Epithelial cell of proximal tubule (primary cell): ENCODE results near the gene NFASC. TPM values are rescaled to one million over a fixed set of nuclear protein-coding genes. Genes with fewer than 3 reads are reported as not detected.
A peak's percentile ranks its signal among the peaks of the same experiment; 100 is the strongest.

Source experiments
- DNase-seq: peaks from one replicate; pipeline ENCODE4 v3.0.0-alpha.2; 2011; ENCODE audit warnings: low read depth
- H3K4me3 ChIP-seq: 2 replicates; pipeline ENCODE4 v1.5.1; 2011; ENCODE audit warnings: low read depth, mild to moderate bottlenecking, low read length
- total RNA-seq: library from RNA; depleted of rRNA; stranded (reverse); fragments of >200 nt; gene quantifications from 2 replicates; pipeline ENCODE4 v1.2.3, GENCODE V29; 2015
- TF ChIP-seq, protein P1 (sequence below): conservative IDR thresholded peaks from 2 replicates; pipeline ENCODE4 v1.5.1; 2012; ENCODE audit warnings: low read depth, mild to moderate bottlenecking, low read length

Gene NFASC
- total RNA-seq, 1 donor from 2014 or later, result 0.29 TPM

- DNase-seq, result no peak
- TF ChIP-seq, protein P1, sequence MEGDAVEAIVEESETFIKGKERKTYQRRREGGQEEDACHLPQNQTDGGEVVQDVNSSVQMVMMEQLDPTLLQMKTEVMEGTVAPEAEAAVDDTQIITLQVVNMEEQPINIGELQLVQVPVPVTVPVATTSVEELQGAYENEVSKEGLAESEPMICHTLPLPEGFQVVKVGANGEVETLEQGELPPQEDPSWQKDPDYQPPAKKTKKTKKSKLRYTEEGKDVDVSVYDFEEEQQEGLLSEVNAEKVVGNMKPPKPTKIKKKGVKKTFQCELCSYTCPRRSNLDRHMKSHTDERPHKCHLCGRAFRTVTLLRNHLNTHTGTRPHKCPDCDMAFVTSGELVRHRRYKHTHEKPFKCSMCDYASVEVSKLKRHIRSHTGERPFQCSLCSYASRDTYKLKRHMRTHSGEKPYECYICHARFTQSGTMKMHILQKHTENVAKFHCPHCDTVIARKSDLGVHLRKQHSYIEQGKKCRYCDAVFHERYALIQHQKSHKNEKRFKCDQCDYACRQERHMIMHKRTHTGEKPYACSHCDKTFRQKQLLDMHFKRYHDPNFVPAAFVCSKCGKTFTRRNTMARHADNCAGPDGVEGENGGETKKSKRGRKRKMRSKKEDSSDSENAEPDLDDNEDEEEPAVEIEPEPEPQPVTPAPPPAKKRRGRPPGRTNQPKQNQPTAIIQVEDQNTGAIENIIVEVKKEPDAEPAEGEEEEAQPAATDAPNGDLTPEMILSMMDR, result no peak
- H3K4me3 ChIP-seq, result no peak overlapping the region
Observed at GRCh38 chr1:204975021-204975420, 104.4 kb downstream of the NFASC start.

GRCh38 chr1:204975568-204976235 lies 105.0 kb downstream of the NFASC start:
- TF ChIP-seq, protein P1, result peak; percentile 86
- no peak overlapping the region for H3K4me3 ChIP-seq
- no peak for DNase-seq

GRCh38 chr1:204976646-204977045 lies 106.0 kb downstream of the NFASC start:
- DNase-seq, result no peak
- TF ChIP-seq, protein P1, result no peak
- H3K4me3 ChIP-seq, result no peak overlapping the region

GRCh38 chr1:204977318-204977717 lies 106.7 kb downstream of the NFASC start:
- TF ChIP-seq, protein P1, result no peak
- DNase-seq, result no peak
- H3K4me3 ChIP-seq, result no peak overlapping the region

DNA sequence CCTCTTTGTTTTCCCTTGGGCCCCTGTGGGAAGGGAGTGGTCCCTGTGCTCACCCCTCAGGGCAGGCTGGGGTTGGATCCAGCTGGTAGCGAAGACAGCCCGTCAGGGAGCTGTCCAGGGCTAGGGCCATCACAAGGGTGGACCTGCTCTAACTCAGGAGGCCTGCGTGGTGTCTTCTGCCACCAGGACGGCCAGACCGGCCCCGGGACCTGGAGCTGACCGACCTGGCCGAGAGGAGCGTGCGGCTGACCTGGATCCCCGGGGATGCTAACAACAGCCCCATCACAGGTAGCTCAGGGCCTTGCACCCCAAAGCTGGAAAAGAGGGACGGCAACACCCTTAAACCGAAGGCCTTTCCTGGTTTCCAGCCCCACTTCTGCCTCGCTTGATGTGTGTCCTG lies 108.1 kb downstream of the NFASC start:
- no peak overlapping the region for H3K4me3 ChIP-seq
- TF ChIP-seq, protein P1, result no peak

DNA sequence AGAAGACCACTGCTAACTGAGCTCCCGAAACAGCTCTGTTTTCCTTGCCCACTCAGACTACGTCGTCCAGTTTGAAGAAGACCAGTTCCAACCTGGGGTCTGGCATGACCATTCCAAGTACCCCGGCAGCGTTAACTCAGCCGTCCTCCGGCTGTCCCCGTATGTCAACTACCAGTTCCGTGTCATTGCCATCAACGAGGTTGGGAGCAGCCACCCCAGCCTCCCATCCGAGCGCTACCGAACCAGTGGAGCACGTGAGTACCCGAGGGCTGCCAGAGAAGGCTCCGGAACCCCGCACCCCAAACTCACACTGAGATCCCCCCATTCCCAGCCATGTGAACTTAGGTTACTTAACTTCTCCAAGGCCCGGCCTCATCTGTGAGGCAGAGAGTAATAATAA lies 108.6 kb downstream of the NFASC start:
- DNase-seq, result no peak
- H3K4me3 ChIP-seq, result no peak overlapping the region
- TF ChIP-seq, protein P1, result no peak

More for the DNA sequence above, 108.1 kb downstream of the NFASC start:
- DNase-seq, result no peak
